GM18868 (cell line): Measurements from ENCODE around the gene THAP8.

Experiments used
- ATAC-seq: cut with Tn5 transposase; IDR thresholded peaks from one replicate; pipeline ENCODE4 v1.9.1; 2021; ENCODE audit warnings: mild to moderate bottlenecking, moderate library complexity; ENCODE audit not compliant: unreplicated experiment

Gene THAP8

DNA sequence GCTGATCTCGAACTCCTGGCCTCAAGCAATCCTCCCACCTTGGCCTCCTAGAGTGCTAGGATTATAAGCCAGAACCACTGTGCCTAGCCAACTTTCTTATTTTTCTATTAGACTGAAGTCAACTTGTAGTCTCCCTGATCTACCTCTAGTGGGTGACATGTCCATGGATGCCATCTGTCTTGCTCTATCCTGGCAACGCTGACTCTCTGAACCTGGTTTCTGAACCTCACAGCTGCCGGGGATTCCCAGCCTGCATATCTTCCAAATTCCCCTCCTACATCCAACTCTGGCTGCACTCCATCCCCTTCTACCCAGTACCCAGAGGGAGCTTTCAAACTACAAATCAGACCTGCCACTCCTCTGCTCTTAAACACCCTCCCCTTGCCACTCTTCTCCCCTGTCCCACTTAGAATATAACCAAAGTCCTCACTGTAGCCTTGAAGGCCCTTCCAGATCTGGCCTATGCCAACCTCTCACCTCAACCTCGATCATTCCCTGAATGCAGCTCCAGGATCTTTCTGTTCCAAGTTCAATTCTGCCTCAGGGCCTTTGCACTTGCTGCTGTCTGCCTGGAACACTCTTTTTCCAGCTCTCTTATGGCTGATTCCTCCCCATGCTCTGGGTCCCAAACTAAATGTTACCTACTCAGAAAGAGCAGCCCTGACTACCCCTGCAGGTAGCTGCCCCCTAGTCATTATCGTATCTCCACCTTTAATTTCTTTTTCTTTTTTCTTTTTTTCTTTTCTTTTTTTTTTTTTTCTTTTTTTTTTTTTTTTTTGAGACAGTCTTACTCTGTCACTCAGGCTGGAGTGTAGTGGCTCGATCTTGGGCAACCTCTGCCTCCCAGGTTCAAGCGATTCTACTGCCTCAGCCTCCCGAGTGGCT, 23.6 kb downstream of the THAP8 start:
- ATAC-seq = no peak

DNA sequence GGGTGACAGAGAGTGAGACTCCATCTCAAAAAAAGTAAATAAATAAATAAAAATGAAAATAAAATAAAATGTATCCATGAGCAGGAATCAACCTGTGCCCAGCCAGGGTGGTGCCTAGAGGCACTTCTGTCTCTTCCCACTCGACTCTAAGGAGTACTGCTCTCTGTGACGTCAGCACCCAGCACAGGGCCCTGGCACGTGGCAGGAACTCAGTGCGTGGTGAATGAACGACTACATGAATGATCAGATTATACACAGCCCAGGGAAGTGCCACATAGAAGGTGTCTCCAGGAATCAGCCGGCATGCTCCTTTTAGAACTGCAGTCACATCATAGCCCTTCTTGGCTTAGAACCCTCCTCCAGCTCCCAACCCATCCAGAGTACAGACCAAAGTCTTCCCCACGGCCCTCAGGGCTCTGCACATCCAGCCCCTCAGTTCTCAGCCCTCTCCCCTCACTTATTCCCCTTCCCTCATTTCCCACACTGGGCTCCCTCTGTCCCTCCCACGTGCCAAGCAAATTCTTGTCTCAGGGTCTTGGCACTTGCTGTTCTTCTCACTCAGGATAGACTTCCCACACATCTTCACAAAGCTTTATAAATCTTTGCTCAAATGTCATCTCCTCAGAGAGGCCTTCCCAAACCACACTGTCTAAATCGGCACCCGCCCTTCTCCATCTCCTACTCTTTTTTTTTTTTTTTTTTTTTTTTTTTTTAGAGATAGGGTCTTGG, 25.6 kb downstream of the THAP8 start:
- ATAC-seq = no peak

DNA sequence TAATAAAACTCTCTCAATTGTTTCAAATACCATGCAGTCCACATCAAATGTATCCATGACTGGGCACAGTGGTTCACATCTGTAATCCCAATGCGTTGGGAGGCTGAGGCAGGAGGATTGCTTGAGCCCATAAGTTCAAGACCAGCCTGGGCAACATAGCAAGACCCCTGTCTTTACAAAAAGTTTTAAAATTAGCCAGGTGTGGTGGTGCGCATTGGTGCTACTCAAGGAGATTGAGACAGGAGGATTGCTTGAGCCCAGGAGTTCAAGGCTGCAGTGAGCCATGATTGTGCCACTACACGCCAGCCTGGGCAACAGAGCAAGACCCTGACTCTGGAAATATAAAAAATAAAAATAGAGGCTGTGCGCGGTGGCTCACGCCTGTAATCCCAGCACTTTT, 26.4 kb downstream of the THAP8 start:
- no peak for ATAC-seq

DNA sequence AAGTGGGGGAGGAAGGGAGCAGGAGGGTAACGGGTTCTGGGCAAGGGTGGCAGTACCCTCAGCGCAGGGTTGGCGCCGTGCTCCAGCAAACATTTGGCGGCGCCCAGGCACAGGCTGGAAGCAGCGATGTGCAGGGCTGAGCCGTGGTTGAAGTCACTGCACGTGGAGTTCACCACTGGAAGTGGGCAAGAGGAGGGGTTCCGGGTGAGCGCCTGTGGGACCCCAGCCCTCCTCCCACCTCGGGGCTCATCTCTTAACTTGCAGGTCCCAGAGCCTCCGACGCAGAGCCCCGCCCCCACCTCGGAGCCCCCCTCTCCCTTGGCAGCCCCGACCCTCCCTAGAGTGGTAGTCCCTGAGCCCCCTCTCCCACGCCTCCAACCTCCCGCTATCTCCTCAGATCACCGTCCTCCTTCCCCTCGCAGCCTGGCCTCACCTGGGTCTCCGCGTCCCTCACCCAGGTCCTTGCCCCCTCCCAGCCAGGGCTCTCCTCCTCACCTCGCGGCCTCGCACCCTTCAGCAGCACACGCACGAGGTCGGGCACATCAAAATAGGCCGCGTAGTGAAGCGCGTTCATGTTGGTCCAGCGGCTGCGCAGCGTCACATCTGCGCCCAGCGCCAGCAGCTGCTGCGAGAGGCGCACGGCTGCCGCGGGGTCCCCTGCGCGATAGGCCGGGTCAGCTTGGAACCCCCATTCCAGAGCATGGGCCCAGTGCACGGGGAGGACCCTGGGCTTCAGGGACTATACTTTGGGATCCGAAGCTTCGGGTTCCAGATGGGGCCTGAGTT, 27.8 kb downstream of the THAP8 start:
- no peak for ATAC-seq

DNA sequence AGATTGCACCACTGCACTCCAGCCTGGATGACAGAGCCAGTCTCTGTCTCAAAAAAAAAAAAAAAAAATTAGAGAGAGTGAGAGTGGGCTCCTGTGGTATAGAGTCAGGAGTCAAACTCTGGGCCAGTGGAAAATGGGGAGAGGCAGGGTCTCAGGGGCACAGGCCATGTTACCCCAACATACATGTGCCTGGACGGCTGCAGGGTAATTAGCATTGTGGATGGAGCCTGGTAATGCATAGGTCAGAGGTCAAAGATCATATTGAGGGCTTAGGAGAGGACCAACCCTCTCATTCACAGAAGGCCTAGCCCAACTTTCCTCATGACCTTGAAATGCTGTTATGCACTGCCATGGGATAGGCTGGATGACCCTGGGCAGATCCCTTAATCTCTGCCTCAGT, 28.5 kb downstream of the THAP8 start:
- no peak for ATAC-seq

DNA sequence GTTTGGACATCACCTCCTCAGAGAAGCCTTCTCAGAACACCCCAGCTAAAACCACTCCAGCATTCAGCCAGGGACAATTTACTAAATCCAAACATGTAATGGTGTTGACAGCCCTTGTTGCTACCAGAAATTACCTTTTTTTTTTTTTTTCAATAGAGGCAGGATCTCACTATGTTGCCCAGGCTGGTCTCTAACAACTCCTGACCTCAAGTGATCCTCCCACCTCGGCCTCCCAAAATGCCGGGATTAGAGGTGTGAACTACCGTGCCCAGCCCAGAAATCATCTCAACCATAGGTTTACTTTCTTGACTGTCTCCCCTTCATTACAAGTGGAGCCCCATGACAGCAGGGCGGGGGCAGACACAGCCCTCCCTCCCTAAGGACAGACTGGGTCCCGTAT, 30.7 kb downstream of the THAP8 start:
- ATAC-seq = no peak

DNA sequence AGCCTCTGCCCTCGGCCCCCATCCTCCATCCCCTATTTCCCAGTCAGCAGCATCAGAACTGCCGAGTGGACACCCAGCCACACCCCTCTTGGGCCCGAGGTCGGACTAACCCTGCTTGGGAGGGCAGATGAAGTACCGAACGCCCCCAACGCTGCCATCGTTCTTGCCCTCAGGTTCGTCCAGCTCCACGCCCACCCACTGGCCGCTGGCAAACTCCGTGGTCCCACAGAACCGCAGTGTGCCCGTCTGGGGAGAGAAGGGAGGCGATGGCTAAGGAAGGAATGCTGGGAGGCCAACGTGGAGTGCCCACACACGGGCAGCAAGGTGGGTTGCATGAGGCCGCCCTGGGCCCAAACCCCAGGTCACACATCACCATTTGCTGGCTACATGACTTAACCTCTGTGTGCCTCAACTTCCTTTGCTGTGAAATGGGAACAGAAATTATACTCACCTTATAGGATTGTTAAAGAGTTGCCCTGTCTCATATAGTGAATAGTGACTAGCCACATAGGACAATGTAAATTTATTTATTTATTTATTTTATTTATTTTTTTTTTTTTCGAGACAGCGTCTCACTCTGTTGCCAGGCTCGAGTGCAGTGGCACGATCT, 34.9 kb downstream of the THAP8 start:
- no peak for ATAC-seq

DNA sequence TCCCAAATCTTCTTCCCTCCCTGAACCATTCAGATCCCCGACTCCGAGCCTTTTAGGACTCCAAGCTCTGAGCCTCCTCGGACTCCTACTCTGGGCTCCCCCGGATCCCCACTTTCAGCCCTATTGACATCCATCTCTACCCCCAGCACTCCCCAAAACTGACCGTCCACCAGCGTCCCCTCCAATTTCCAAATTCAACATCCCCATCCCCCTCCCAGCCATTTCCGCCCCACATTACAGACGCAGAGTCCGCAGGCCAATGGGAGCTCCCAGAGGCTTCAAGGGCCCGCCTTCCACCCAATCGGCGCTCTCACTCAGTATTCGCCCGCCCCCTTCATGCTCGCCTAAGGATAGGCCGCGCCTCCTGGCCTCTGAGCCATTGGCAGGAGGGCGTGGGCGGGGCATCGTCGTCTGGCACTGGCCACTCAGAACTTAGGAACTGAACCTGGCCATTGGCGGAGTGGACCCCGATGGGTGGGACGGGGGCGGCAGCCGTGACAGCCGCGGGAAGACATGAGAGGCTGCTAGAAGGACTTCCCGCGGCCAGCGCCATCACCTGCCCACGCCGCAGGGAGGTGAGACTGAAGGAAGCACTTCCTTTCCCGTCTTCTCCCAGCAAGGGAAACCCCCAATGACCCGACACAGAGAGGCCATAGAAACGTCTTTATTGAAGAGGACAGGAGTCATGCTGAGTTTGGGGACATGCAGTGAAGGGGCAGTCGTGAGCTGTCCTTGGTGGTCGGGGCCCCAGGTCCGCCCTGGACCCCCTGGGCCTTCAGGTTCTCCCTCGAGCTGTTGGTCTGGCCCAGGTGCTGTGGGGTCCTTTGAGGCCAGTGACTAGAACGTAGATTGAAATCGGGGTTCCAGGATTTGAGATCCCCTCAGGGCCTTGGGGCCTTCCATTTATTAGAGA, 39.8 kb downstream of the THAP8 start, which contains the start of gene ALKBH6:
Gene ALKBH6 (minus strand): TSS at position 202 of the 913 bp plus-strand sequence. CDS start 816 bp downstream, outside the sequence.
- peak; percentile 96 for ATAC-seq

DNA sequence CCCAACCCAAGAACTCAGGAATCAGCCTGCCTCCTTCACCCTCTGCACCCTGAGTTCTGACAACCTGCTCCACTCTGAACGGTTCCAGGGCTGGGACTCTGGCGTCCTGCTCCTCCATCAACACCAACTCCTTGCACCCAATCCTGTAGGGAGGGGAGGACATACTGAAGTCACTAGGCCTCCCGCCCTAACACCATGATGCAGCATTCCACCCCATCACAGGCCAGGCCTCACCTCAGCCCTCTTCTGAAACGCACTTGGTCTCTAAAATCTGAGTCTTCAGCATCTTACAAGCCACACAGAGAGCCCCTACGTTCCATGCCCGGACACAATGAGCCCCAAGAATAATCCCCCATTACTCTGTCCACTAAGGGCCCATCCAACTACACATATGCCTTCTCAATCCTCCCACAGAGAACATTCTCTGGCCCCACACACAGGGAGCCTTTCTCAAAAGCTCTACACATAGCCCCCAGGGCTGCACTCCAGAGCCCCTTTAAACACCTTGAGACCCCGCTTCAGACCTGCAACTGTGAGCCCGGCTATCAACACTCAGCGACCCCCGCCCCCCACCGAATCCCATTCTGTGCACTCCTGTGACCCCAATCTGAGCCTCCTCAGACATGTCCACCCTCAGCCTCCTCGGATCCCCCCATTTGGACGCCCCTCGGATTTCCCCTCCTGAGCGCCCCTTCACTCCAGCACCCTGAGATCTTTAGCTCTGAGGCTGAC, 40.6 kb downstream of the THAP8 start:
- no peak for ATAC-seq

DNA sequence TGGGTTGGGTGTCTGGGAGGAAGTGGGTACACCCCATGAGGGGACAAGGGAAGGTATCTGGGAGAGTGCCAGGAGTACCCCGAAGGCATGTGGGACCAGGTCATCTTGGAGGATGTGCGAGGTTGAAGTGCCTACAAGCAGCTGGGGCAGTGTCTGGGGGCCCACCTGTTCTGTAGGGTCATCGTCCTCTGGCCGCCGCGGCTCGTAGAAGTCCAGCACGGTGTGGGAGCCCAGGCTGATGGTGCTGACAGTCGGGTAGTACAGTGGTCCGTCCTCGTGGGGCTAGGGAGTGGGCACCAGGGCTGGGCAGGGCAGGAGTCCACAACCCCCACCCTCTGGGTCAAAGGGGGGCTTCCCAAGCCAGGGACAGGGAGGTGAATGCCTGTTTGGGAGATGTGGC, 43.7 kb downstream of the THAP8 start:
- ATAC-seq = no peak

DNA sequence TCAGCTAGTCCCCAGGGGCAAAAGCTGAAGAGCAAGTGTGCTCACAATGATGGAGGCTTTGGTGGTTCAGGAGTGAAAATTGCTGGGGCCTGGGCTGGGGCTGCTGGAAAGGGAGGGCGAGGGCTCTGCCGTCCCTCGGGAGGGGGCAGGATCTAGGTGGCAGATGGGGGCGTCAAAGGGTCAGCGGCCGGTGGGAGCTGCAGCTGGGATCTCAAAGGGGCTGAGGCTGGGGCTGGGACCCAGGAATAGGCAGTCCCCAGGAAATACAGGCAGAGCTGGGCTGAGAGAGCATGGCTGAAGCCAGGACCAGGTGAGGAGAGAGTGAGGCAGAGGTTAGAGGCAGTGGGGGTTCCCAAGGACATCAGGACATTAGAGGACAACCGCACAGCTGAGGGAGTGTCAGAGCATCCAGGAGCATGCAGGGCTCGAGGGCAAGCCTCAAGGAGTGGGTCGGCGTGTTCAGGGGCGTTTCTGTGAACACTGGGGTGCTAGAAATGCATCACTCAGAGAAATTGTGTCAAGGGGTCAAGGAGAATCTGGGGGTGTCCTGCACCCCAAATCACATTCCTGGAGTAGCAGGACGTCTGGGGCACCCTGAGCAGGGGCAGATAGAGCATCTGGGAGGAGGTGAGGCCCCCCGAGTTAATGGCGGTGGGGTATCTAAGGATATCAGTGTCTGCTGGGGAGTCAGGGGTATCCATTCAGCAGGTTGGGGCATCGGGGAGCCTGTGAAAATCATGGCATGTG, 44.3 kb downstream of the THAP8 start:
- ATAC-seq = no peak

DNA sequence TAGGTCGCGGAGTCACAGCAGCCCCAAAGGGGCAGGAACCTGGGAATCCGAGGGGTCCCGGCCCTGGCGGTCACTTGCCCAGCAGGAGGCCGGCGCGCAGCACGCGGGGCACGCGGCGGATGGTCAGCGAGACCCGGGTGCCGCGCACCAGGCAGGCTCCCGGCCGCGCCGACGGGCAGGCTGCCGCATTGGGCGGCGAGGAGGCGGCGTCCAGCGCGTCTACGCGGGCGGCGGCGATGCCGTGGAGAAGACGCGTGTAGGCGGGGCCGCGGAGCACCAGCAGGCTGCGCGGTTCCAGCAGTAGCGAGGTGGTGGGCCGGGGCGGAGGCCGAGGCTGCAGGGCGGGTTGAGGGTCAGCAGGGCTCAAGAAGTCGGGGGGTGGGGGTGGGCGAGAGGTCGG, 44.9 kb downstream of the THAP8 start:
- no peak for ATAC-seq

DNA sequence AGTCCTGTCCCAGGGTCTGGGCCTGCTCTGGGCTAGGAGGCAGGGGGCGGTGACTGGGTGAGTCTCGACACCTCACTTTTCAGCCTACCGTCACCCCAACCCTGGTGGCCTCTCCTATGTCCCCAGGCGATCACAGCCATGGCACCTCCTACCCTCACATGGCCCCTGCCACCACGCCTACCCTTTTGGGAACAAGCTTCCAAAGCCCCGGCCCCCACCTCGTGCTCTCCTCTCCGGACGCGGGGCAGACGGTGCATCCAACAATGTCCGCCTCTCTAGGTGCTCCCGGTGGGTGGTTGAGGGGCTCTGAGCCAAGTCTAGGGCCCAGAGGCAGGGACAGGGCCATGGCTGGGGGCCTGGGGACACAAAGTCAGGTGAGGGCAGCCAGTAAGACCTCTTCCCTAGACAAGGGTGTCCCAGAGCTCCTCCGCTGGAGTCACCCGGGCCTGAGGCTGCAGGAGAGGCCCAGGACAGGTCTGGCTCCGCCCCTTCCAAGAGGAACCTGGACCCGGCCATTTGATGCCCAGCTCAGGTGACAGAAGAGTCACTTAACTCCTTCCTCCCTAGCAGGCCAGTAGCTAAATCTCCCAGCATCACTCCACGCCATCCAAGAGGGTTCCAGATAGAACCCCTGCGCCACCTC, 45.6 kb downstream of the THAP8 start, which contains the start of gene SYNE4:
Gene SYNE4 (minus strand): TSS at position 478 of the 643 bp plus-strand sequence. CDS start 132 bp downstream, at position 346.
- ATAC-seq = no peak

DNA sequence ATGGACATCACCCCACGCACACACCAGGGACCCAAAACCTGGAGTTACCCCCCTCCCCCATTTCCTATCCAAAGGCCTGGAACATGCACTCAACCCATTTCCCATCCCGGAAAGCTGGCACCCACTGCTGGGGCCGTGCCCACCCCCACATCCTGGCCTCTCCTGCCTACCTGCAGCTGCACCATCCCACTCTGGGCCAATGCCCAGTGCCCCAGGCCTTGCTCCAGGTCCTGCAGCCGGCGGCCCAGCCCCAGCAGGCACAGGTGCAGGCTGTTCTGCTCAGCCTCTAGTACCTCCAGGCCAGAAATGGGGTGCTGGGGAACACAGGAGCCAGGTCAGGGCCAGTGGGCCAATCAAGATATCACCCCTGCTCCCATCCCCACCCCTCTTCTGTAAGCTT, 47.1 kb downstream of the THAP8 start:
- no peak for ATAC-seq

DNA sequence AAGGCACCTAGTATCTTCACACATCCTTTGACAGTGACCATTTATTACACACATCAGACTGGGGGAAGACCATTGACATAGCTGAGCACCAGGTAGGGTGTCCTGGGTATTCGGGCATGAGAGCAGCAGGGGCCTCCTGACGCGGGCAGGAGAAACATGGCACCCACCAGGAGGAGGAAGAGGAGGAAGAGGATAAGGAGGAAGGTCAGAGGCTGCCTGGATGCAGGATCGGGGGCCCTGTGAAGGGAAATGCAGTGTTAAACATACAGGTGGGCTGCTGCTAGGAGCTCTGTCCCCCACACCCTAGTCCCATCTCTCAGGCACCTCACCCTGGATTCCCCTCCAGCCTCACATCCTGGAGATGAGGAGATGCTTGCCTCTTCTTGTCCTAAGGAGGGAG, 50.8 kb downstream of the THAP8 start:
- no peak for ATAC-seq

DNA sequence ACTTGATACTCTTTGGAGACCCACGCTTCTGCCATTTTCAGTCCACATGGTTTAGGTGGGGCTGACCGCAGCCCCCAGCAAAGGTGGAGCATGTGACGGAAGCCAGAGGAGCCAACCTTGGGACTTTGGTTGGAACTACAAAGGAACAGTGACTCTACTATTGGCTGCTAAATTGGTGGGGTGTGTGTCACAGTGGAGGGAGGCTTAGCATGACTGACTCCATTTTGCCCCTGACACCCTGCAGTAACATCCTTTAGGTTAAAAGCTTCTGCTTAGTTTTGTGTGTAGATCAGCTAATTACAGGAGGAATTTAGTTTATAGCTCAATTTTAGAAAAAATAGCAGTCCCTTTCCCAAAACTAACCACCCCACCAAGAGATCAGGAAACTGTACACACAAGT, 52.5 kb downstream of the THAP8 start:
- no peak for ATAC-seq

DNA sequence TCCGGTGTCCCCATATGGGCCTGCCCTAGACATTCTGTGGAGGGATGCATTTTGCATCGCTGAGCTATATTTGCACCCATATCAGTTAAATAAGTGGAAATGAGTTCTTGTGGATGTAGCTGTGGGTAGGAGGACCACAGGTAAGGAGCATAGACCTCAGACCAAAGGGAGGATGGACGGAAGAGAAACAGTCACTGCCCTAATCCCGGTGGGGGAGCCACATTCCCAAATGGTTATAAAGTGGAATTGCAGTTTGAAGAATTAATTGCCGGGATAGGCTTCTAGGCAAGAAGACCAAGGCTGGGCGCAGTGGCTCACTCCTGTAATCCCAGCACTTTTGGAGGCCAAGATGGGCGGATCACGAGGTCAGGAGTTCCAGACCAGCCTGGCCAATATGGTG, 57.3 kb downstream of the THAP8 start:
- ATAC-seq = no peak
